ENCODE data around the gene SLC37A3. TPM values are rescaled to one million over a fixed set of nuclear protein-coding genes. Genes with fewer than 3 reads are reported as not detected.

Gene SLC37A3
- total RNA-seq (2014; rRNA removed) (21.8 and 22.1 TPM in 2 replicates), Bru-seq, nascent RNA (percentile 72 among the genes with signal in this experiment), BruChase-seq, experiment 1, labeled RNA remaining after a 6-hour chase (percentile 74 among the genes with signal in this experiment), BruChase-seq, experiment 2, labeled RNA remaining after a 2-hour chase (percentile 71 among the genes with signal in this experiment)
- long read RNA-seq, transcript SLC37A3-202 (12 exons, 2,955 nt): minor isoform, 18 of 296 reads
- long read RNA-seq, transcript SLC37A3-201 (15 exons, 3,349 nt): major isoform, 157 of 296 reads
- long read RNA-seq, partial matches to known transcripts: 15 of 296 reads
- long read RNA-seq, other reads (novel, unspliced or antisense): 104 of 296 reads

- ChIA-PET CTCF (no interaction called here), POLR2A (ENCODE audit: unreplicated experiment) (no interaction called here)
- no peaks in the 10 kb centered on the region for H3K27me3 ChIP-seq (ENCODE audit: low read length)
- H3K4me3 ChIP-seq (ENCODE audit: low read length): peak within 1 kb of the TSS; percentile 81
- H3F3A ChIP-seq (ENCODE audit: low read length, unreplicated experiment): no peaks in the 10 kb centered on the region
- peak within 1 kb of the TSS; percentile 60 for H3K27ac ChIP-seq (ENCODE audit: low read length)
- ATAC-seq: peak; percentile 90
- peaks cover 17% of the 10 kb centered on the region for H4K20me1 ChIP-seq (ENCODE audit: low read length)
- H3K79me2 ChIP-seq (ENCODE audit: low read length): peaks cover 44% of the 10 kb centered on the region
- no peaks in the 10 kb centered on the region for H3K9me2 ChIP-seq (replicated peaks; ENCODE audit: low read length)
- intact Hi-C loops (cut with micrococcal nuclease): loop anchor here (5.0 kb wide), 1 partner anchor 259 kb away; no protein-coding TSS in a partner anchor
- peak; percentile 87 for DNase-seq
- no peaks in the 10 kb centered on the region for H3K36me3 ChIP-seq (ENCODE audit: low read depth, low read length)
- H3K9ac ChIP-seq (ENCODE audit: low read length): peak within 1 kb of the TSS; percentile 86
- peak within 1 kb of the TSS; percentile 71 for H2AFZ ChIP-seq (ENCODE audit: low read length)
- no peaks in the 10 kb centered on the region for H3K9me3 ChIP-seq (ENCODE audit: low read length)
- peaks cover 23% of the 10 kb centered on the region for H3K4me1 ChIP-seq (ENCODE audit: insufficient read depth, low read length)
- TSS peak; percentile 76 for BruUV-seq (replicated peaks)
- no peak for TF ChIP-seq EZH2 (IDR thresholded peaks at IDR 0.05; ENCODE audit: low read length, unreplicated experiment)
- TF ChIP-seq EZH2phosphoT487 (IDR thresholded peaks at IDR 0.05; ENCODE audit: borderline replicate concordance, low read length): no peak
- TF ChIP-seq CTCF (conservative IDR thresholded peaks at IDR 0.05; ENCODE audit: low read depth, low read length): no peak
- peak within 1 kb of the TSS; percentile 83 for H3K4me2 ChIP-seq (ENCODE audit: low read length)
Observed at GRCh38 chr7:140397784-140398750, at the start of gene SLC37A3. SLC37A3 (minus strand) TSS chr7:140398530; CDS start chr7:140382526, 16,004 bp downstream.

- DNase-seq: no peak
- intact Hi-C loops (cut with micrococcal nuclease): no loop called here
- Histone ChIP-seq H3K9me2 (replicated peaks; ENCODE audit: low read length) (no peaks in the 10 kb centered on the region), H3K9me3 (ENCODE audit: low read length) (no peaks in the 10 kb centered on the region), H3K4me1 (ENCODE audit: insufficient read depth, low read length) (no peaks in the 10 kb centered on the region), H3K27ac (ENCODE audit: low read length) (no peak overlapping the region), H3K9ac (ENCODE audit: low read length) (no peak overlapping the region), H3K36me3 (ENCODE audit: low read depth, low read length) (no peaks in the 10 kb centered on the region), H3K4me2 (ENCODE audit: low read length) (no peak overlapping the region), H4K20me1 (ENCODE audit: low read length) (no peaks in the 10 kb centered on the region), H3K79me2 (ENCODE audit: low read length) (no peaks in the 10 kb centered on the region), H3F3A (ENCODE audit: low read length, unreplicated experiment) (no peaks in the 10 kb centered on the region), H3K27me3 (ENCODE audit: low read length) (no peaks in the 10 kb centered on the region), H3K4me3 (ENCODE audit: low read length) (no peak overlapping the region), H2AFZ (ENCODE audit: low read length) (no peak overlapping the region)
- BruUV-seq (replicated peaks): no TSS peak
- no peak for TF ChIP-seq EZH2 (IDR thresholded peaks at IDR 0.05; ENCODE audit: low read length, unreplicated experiment)
- TF ChIP-seq CTCF (conservative IDR thresholded peaks at IDR 0.05; ENCODE audit: low read depth, low read length): no peak
- TF ChIP-seq EZH2phosphoT487 (IDR thresholded peaks at IDR 0.05; ENCODE audit: borderline replicate concordance, low read length): no peak
- POLR2A ChIA-PET (ENCODE audit: unreplicated experiment): no interaction called here
- ATAC-seq: no peak
- CTCF ChIA-PET: no interaction called here
Observed at GRCh38 chr7:140447841-140448240, 49.5 kb upstream of the SLC37A3 start.
